SK-N-SH (cell line): ENCODE results near the gene DNAH3. TPM values are rescaled to one million over a fixed set of nuclear protein-coding genes. Genes with fewer than 3 reads are reported as not detected.

Source experiments
- CTCF ChIA-PET: fragments of 300-600, 350-600 bp; formaldehyde crosslinking; extraction: SDS; loops from one replicate; lab custom pipeline; 2021; lab: Yijun Ruan, JAX
- POLR2A ChIA-PET: fragments of 350-600 bp; sonication (Branson Sonifier 250); formaldehyde crosslinking; extraction: SDS; loops from one replicate; lab custom pipeline; 2020; ENCODE audit warnings: antibody characterized with exemption, inconsistent platforms; lab: Yijun Ruan, JAX
- DNase-seq: peaks from one replicate; pipeline ENCODE4 v3.0.0; 2012
- H2AFZ ChIP-seq: fragments of 200-600 bp; sonication (generic); 2 replicates; pipeline ENCODE4 v1.8.1; 2016; ENCODE audit warnings: antibody characterized with exemption, mild to moderate bottlenecking, low read depth
- H3F3A ChIP-seq: fragments of 200-600 bp; sonication (generic); replicated peaks from 2 replicates; pipeline ENCODE3; 2016; ENCODE audit warnings: antibody characterized with exemption, mild to moderate bottlenecking; ENCODE audit not compliant: insufficient read depth
- H3K27ac ChIP-seq, 2 experiments: fragments of 200-500 bp in 1 of 2; fragments of 200-600 bp in 1 of 2; sonication (Bioruptor generic) in 1 of 2; sonication (generic), shearing (Covaris generic) in 1 of 2; 2 replicates each; pipeline versions ENCODE4 v1.5.1 to v1.6.1; 2014 to 2016; ENCODE audit warnings: low read depth in 2 of 2, inconsistent platforms in 1 of 2, low read length in 1 of 2, mild to moderate bottlenecking in 1 of 2, mixed read lengths in 1 of 2
- H3K27me3 ChIP-seq: fragments of 200-600 bp; sonication (generic), shearing (Covaris generic); 2 replicates; pipeline ENCODE4 v1.6.1; 2016; ENCODE audit warnings: mixed run types; ENCODE audit not compliant: insufficient read depth
- H3K36me3 ChIP-seq, 2 experiments: fragments of 200-500 bp in 1 of 2; fragments of 200-600 bp in 1 of 2; sonication (Bioruptor generic) in 1 of 2; sonication (generic) in 1 of 2; replicated peaks in 1 of 2; 2 replicates each; pipeline versions ENCODE3 to v1.5.1; 2014 to 2016; ENCODE audit warnings: low read length in 1 of 2, mild to moderate bottlenecking in 1 of 2; ENCODE audit not compliant: insufficient read depth in 2 of 2, control insufficient read depth in 1 of 2
- H3K4me1 ChIP-seq, 2 experiments: fragments of 200-500 bp in 1 of 2; fragments of 200-600 bp in 1 of 2; sonication (Bioruptor generic) in 1 of 2; sonication (generic), shearing (Covaris generic) in 1 of 2; 2 replicates each; pipeline versions ENCODE4 v1.5.1 to v1.6.1; 2014 to 2016; ENCODE audit warnings: low read depth in 1 of 2, low read length in 1 of 2, mixed run types in 1 of 2; ENCODE audit not compliant: insufficient read depth in 2 of 2, control insufficient read depth in 1 of 2
- H3K4me2 ChIP-seq: fragments of 200-600 bp; sonication (generic), shearing (Covaris generic); 2 replicates; pipeline ENCODE4 v1.6.1; 2017; ENCODE audit warnings: mixed run types
- H3K4me3 ChIP-seq, 2 experiments: fragments of 200-500 bp in 1 of 2; fragments of 200-600 bp in 1 of 2; sonication (Bioruptor generic) in 1 of 2; sonication (generic), shearing (Covaris generic) in 1 of 2; 2 replicates each; pipeline versions ENCODE4 v1.5.1 to v1.8.1; 2014 to 2016; ENCODE audit warnings: low read depth in 2 of 2, inconsistent platforms in 1 of 2, low read length in 1 of 2, mild to moderate bottlenecking in 1 of 2, mixed read lengths in 1 of 2, moderate library complexity in 1 of 2
- H3K79me2 ChIP-seq: fragments of 200-600 bp; sonication (generic); 2 replicates; pipeline ENCODE4 v1.8.1; 2017; ENCODE audit warnings: mild to moderate bottlenecking; ENCODE audit not compliant: insufficient read depth
- H3K9ac ChIP-seq: fragments of 200-600 bp; sonication (generic); 2 replicates; pipeline ENCODE4 v1.6.1; 2017; ENCODE audit warnings: mixed run types
- H3K9me2 ChIP-seq: fragments of 200-600 bp; sonication (generic); 2 replicates; pipeline ENCODE4 v1.6.1; 2017; ENCODE audit warnings: mixed run types
- H3K9me3 ChIP-seq: fragments of 200-600 bp; sonication (generic); 2 replicates; pipeline ENCODE4 v1.6.1; 2017; ENCODE audit warnings: mixed run types, mild to moderate bottlenecking, moderate library complexity
- H4K20me1 ChIP-seq: fragments of 200-600 bp; sonication (generic); 2 replicates; pipeline ENCODE4 v1.6.1; 2017; ENCODE audit warnings: mild to moderate bottlenecking, mixed run types; ENCODE audit not compliant: insufficient read depth
- CHD2 ChIP-seq: fragments of 150-350 bp; IDR thresholded peaks from 2 replicates; pipeline ENCODE4 v1.6.1; 2018; ENCODE audit warnings: low read length; ENCODE audit not compliant: partially characterized antibody
- ELF1 ChIP-seq: IDR thresholded peaks from 2 replicates; pipeline ENCODE4 v1.4.0; 2012
- EP300 ChIP-seq, 2 experiments: IDR thresholded peaks; 2 replicates each; pipeline versions ENCODE4 v1.4.0 to v1.6.1; 2012; ENCODE audit warnings: borderline replicate concordance in 1 of 2, low read depth in 1 of 2, low read length in 1 of 2
- FOXJ3 ChIP-seq: sonication (generic); formaldehyde crosslinking; IDR thresholded peaks from 2 replicates; pipeline ENCODE4 v1.5.1; 2020; ENCODE audit warnings: mild to moderate bottlenecking, missing genetic modification reagents
- FOXM1 ChIP-seq: IDR thresholded peaks from 2 replicates; pipeline ENCODE4 v1.4.0; 2012; ENCODE audit warnings: low read depth, mild to moderate bottlenecking
- MEF2A ChIP-seq: IDR thresholded peaks from 2 replicates; pipeline ENCODE4 v1.4.0; 2012; ENCODE audit warnings: low read depth, borderline replicate concordance
- MXI1 ChIP-seq: IDR thresholded peaks from 2 replicates; pipeline ENCODE4 v1.6.1; 2012; ENCODE audit warnings: mild to moderate bottlenecking, low read depth, low read length, improper control_type of control experiment
- RAD21 ChIP-seq: IDR thresholded peaks from 2 replicates; pipeline ENCODE4 v1.6.1; 2012; ENCODE audit warnings: mild to moderate bottlenecking, low read length
- RCOR1 ChIP-seq: fragments of 150-350 bp; IDR thresholded peaks from 2 replicates; pipeline ENCODE4 v1.6.1; 2017; ENCODE audit warnings: antibody characterized with exemption, low read length
- RXRA ChIP-seq: IDR thresholded peaks from 2 replicates; pipeline ENCODE4 v1.4.0; 2012; ENCODE audit warnings: low read depth, mild to moderate bottlenecking, borderline replicate concordance
- SIN3A ChIP-seq: IDR thresholded peaks from 2 replicates; pipeline ENCODE4 v1.6.1; 2012; ENCODE audit warnings: low read depth, mild to moderate bottlenecking, low read length, moderate library complexity, borderline replicate concordance
- TAF1 ChIP-seq: IDR thresholded peaks from 2 replicates; pipeline ENCODE4 v1.6.1; 2012; ENCODE audit warnings: low read depth, mild to moderate bottlenecking, low read length, moderate library complexity, borderline replicate concordance
- TCF12 ChIP-seq: IDR thresholded peaks from 2 replicates; pipeline ENCODE4 v1.4.0; 2012
- WGBS: methylation state at CpG from one replicate; pipeline ENCODE4 v1.1.6; 2017; ENCODE audit warnings: low lambda C conversion rate; 5-methylcytosine and 5-hydroxymethylcytosine counted together
- polyA plus RNA-seq, 3 experiments: library from polyadenylated mRNA; depleted of rRNA; stranded (reverse); fragments of >200 nt; gene quantifications; 2 replicates each; pipeline ENCODE4 v1.2.3, GENCODE V29; 2012
- TF ChIP-seq, protein P1 (sequence below): IDR thresholded peaks from 2 replicates; pipeline ENCODE4 v1.4.0; 2012; ENCODE audit warnings: low read depth, borderline replicate concordance
- TF ChIP-seq, protein P2 (sequence below): fragments of 150-350 bp; IDR thresholded peaks from 2 replicates; pipeline ENCODE4 v1.6.1; 2016; ENCODE audit warnings: mild to moderate bottlenecking, low read depth, low read length
- TF ChIP-seq, protein P3 (sequence below): IDR thresholded peaks from 2 replicates; pipeline ENCODE4 v1.4.0; 2012; ENCODE audit warnings: low read depth
- TF ChIP-seq, protein P4 (sequence below): IDR thresholded peaks from 2 replicates; pipeline ENCODE4; 2012
- TF ChIP-seq, protein P5 (sequence below): IDR thresholded peaks from 2 replicates; pipeline ENCODE4 v1.4.0; 2012; ENCODE audit warnings: low read depth, borderline replicate concordance

DNAH3 gene
- polyA plus RNA-seq, 1 of the 3 experiments (the other 2 are of a cell fraction), result not detected

DNA sequence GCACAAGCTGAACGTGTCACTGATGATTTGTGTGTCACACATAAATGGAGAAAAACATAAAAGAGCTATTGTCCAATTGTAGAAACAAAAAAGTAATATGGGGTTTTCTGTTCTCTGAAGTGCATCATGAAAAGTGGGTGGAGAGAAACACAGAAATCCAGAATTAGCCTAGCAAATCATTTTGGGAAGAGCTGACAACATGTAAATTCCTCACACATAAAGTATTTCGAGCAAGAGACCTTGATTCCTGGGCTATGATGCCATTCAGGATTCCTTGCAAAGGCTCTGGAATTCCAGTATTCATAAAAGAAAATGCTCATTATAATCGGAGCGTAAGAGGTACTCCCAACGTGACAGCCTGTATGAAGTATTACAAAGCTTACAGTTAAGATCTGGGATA, 251.6 kb downstream of the DNAH3 start:
- peak overlapping the region; percentile 96 for H3K9ac ChIP-seq
- CTCF ChIA-PET, result interaction anchor here (0.6 to 2.3 kb wide), 4 partner anchors 20 to 49 kb away, joined by 3 to 10 read pairs (median 5); no protein-coding TSS in a partner anchor
- no peaks in the 10 kb centered on the region for H3K27me3 ChIP-seq
- DNase-seq, result no peak
- TF ChIP-seq SIN3A, result no peak
- TF ChIP-seq FOXJ3 (CRISPR knock-in tag), result no peak
- TF ChIP-seq CHD2, result no peak
- TF ChIP-seq MXI1, result no peak
- no peak for TF ChIP-seq ELF1
- TF ChIP-seq MEF2A, result no peak
- TF ChIP-seq RCOR1, result no peak
- TF ChIP-seq TAF1, result no peak
- TF ChIP-seq, protein P1, sequence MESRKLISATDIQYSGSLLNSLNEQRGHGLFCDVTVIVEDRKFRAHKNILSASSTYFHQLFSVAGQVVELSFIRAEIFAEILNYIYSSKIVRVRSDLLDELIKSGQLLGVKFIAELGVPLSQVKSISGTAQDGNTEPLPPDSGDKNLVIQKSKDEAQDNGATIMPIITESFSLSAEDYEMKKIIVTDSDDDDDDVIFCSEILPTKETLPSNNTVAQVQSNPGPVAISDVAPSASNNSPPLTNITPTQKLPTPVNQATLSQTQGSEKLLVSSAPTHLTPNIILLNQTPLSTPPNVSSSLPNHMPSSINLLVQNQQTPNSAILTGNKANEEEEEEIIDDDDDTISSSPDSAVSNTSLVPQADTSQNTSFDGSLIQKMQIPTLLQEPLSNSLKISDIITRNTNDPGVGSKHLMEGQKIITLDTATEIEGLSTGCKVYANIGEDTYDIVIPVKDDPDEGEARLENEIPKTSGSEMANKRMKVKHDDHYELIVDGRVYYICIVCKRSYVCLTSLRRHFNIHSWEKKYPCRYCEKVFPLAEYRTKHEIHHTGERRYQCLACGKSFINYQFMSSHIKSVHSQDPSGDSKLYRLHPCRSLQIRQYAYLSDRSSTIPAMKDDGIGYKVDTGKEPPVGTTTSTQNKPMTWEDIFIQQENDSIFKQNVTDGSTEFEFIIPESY, result no peak
- TF ChIP-seq TCF12, result no peak
- WGBS, result 19% methylated on average over 5 of the region's 5 CpGs
- H3K4me3 ChIP-seq, result peak overlapping the region; percentile 84 to 95
- H3K79me2 ChIP-seq, result peaks cover 91% of the 10 kb centered on the region
- peak overlapping the region; percentile 84 to 93 for H3K27ac ChIP-seq
- H2AFZ ChIP-seq, result no peak overlapping the region
- H3K9me2 ChIP-seq, result no peaks in the 10 kb centered on the region
- H4K20me1 ChIP-seq, result peaks cover 7% of the 10 kb centered on the region; the same call in 1 of the 2 replicates
- peaks cover 11 to 30% of the 10 kb centered on the region in 2 experiments for H3K36me3 ChIP-seq
- POLR2A ChIA-PET, result interaction anchor here (1.7 to 2.1 kb wide), 2 partner anchors 31 to 92 kb away, joined by 7 to 8 read pairs; partner anchors contain the start of genes ERI2 and REXO5
- H3K4me1 ChIP-seq, result peaks cover 8 to 19% of the 10 kb centered on the region in 2 experiments; a peak in 3 of 4 replicates
- H3F3A ChIP-seq, result no peaks in the 10 kb centered on the region
- H3K9me3 ChIP-seq, result no peaks in the 10 kb centered on the region
- peak overlapping the region; percentile 86 for H3K4me2 ChIP-seq

DNA sequence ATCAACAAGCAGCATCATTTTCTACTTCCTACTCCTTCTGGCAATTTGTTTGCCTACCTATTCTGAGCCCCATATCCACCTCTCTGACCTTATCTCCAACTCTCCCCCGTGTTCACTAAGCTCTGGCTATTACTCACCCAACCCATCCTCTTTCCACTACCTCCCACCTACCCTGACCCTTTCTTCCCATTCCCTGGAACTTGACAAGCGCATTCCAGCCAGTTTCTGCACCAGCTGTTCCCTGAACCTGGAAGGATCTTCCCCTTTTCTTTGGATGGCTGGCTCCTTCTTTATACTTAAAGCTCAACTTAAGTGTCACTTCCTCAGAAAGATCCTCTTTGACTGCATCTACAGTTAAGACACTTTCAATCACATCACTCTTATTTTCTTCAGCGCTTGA, 252.7 kb downstream of the DNAH3 start:
- Histone ChIP-seq H4K20me1 (peaks cover 10% of the 10 kb centered on the region), H3K4me3 (peak overlapping the region in 1 of 2 experiments; percentile 13; a peak in 1 of 4 replicates), H3K9me3 (no peaks in the 10 kb centered on the region), H3K36me3 (peaks cover 10 to 30% of the 10 kb centered on the region in 2 experiments), H2AFZ (no peak overlapping the region), H3K9ac (no peak overlapping the region), H3F3A (no peaks in the 10 kb centered on the region), H3K79me2 (peaks cover 91% of the 10 kb centered on the region), H3K4me2 (peak overlapping the region; percentile 86), H3K9me2 (no peaks in the 10 kb centered on the region), H3K27me3 (no peaks in the 10 kb centered on the region), H3K4me1 (peaks cover 0 to 13% of the 10 kb centered on the region in 2 experiments; a peak in 3 of 4 replicates), H3K27ac (no peak overlapping the region)
- 86% methylated on average over 3 of the region's 3 CpGs for WGBS
- POLR2A ChIA-PET, result no interaction called here
- no peak for DNase-seq
- CTCF ChIA-PET, result interaction anchor here (0.9 to 1.2 kb wide), 2 partner anchors 27 to 91 kb away, joined by 3 read pairs; partner anchors contain the start of genes ERI2 and REXO5
- TF ChIP-seq RCOR1 (no peak), RAD21 (no peak), FOXJ3 (CRISPR knock-in tag) (no peak), RXRA (no peak), EP300 (IDR thresholded peaks at IDR 0.05; ENCODE audit: borderline replicate concordance in 1 of 2, low read depth in 1 of 2, low read length in 1 of 2) (no peak), TCF12 (no peak), FOXM1 (no peak), ELF1 (no peak)
- TF ChIP-seq, protein P2, sequence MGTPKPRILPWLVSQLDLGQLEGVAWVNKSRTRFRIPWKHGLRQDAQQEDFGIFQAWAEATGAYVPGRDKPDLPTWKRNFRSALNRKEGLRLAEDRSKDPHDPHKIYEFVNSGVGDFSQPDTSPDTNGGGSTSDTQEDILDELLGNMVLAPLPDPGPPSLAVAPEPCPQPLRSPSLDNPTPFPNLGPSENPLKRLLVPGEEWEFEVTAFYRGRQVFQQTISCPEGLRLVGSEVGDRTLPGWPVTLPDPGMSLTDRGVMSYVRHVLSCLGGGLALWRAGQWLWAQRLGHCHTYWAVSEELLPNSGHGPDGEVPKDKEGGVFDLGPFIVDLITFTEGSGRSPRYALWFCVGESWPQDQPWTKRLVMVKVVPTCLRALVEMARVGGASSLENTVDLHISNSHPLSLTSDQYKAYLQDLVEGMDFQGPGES, result no peak
- TF ChIP-seq, protein P1, result no peak
- TF ChIP-seq, protein P3, sequence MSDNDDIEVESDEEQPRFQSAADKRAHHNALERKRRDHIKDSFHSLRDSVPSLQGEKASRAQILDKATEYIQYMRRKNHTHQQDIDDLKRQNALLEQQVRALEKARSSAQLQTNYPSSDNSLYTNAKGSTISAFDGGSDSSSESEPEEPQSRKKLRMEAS, result no peak
- TF ChIP-seq, protein P4, sequence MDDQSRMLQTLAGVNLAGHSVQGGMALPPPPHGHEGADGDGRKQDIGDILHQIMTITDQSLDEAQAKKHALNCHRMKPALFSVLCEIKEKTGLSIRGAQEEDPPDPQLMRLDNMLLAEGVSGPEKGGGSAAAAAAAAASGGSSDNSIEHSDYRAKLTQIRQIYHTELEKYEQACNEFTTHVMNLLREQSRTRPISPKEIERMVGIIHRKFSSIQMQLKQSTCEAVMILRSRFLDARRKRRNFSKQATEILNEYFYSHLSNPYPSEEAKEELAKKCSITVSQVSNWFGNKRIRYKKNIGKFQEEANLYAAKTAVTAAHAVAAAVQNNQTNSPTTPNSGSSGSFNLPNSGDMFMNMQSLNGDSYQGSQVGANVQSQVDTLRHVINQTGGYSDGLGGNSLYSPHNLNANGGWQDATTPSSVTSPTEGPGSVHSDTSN, result no peak
- TF ChIP-seq, protein P5, sequence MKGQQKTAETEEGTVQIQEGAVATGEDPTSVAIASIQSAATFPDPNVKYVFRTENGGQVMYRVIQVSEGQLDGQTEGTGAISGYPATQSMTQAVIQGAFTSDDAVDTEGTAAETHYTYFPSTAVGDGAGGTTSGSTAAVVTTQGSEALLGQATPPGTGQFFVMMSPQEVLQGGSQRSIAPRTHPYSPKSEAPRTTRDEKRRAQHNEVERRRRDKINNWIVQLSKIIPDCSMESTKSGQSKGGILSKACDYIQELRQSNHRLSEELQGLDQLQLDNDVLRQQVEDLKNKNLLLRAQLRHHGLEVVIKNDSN, result no peak
